Prostate gland (tissue), 2 donors: ENCODE data around the gene CKMT2.

Source experiments
- CTCF ChIP-seq, 4 experiments: fragments of 200-600 bp in 2 of 4; fragments of 450-650 bp in 2 of 4; sonication (generic) in 2 of 4; IDR thresholded peaks; 1 replicate in 3 of 4; 2 replicates in 1 of 4; pipeline ENCODE4 v1.5.1; 2016 to 2019; ENCODE audit warnings: antibody characterized with exemption in 4 of 4, mild to moderate bottlenecking in 2 of 4, moderate library complexity in 2 of 4
- POLR2A ChIP-seq: fragments of 450-650 bp; IDR thresholded peaks from one replicate; pipeline ENCODE4 v1.6.1; 2016; ENCODE audit warnings: antibody characterized with exemption, mild to moderate bottlenecking
- POLR2AphosphoS5 ChIP-seq: sonication (generic); formaldehyde crosslinking; IDR thresholded peaks from one replicate; pipeline ENCODE4 v1.6.1; 2017; ENCODE audit warnings: antibody characterized with exemption

- no peak for TF ChIP-seq POLR2A
- TF ChIP-seq CTCF (IDR thresholded peaks at IDR 0.05), result no peak
- TF ChIP-seq POLR2AphosphoS5, result no peak
These were observed 1.2 kb downstream of the CKMT2 start for GRCh38 chr5:81234299-81234698.
